ENCODE data around the gene RFX7. TPM values are rescaled to one million over a fixed set of nuclear protein-coding genes. Genes with fewer than 3 reads are reported as not detected.
A peak's percentile ranks its signal among the peaks of the same experiment; 100 is the strongest.
"Not testable (repeated sequence)": the region's sequence is repeated elsewhere in the genome, so short reads cannot be mapped to it uniquely, and the experiment has no call there.

RFX7 gene
- total RNA-seq, 1 experiment from 2014 or later: 8.3 TPM

DNA sequence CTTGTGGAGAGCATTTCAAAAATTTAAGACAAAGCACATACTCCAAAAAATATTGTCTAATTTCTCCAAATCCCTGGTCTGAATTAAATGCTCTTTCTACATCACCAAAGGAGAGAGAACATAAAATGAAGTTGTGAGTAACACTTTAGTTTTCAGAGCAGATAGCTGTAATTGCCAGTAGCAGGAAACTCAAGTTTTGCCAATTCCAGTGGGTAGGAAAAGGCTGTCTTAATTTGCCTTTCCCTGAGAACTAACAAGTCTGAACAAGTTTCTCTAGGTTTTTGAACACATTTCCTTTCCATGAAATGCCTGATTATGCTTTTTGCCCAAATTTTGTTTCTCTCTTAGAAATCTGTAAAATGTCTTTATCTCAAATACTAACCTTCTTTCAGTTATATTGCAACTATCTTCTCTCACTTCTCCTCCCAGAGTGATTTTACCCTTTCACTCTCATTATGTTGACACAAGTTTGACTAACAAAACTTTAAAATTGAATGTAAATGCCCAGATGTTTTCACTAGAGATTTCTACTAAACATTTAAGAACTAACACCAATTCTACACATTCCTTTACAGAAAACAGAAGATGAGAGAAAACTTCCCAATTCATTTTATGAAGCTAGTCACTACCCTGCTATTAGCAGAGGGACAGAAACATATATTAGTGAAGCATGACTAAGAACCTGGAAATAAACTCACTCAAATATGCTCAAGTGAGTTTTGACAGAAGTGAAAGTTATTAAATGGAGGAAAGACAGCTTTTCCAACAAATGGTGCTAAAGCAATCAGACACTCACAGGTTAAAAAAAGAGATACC lies 38.4 kb downstream of the RFX7 start:
- DNase-seq (ENCODE audit: low read depth): no peak

DNA sequence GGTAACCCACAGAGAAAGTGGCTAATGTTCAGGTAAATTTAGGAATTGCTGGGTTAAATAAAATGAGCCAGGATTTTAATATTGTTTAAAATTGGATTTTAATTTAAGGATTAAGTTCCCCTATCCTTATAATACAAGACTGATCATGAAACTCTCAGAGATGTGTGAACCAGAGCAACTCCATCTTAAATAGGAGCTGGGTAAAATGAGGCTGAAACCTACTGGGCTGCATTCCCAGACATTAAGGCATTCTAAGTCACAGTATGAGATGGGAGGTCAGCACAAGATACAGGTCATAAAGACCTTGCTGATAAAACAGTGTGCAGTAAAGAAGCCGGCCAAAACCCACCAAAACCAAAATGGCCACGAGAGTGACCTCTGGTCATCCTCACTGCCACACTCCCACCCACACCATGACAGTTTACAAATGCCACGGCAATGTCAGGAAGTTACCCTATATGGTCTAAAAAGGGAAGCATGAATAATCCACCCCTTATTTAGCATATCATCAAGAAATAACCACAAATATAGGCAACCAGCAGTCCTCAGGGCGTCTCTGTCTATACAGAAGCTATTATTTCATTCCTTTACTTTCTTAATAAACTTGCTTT lies 40.3 kb downstream of the RFX7 start:
- DNase-seq (ENCODE audit: low read depth): not testable (repeated sequence)

- DNase-seq (ENCODE audit: low read depth): no peak
These were observed 41.0 kb downstream of the RFX7 start for GRCh38 chr15:56202701-56203100.

GRCh38 chr15:56199038-56199437 lies 44.6 kb downstream of the RFX7 start:
- no peak for DNase-seq (ENCODE audit: low read depth)

GRCh38 chr15:56194035-56194434 lies 49.6 kb downstream of the RFX7 start:
- DNase-seq (ENCODE audit: low read depth): no peak

DNA sequence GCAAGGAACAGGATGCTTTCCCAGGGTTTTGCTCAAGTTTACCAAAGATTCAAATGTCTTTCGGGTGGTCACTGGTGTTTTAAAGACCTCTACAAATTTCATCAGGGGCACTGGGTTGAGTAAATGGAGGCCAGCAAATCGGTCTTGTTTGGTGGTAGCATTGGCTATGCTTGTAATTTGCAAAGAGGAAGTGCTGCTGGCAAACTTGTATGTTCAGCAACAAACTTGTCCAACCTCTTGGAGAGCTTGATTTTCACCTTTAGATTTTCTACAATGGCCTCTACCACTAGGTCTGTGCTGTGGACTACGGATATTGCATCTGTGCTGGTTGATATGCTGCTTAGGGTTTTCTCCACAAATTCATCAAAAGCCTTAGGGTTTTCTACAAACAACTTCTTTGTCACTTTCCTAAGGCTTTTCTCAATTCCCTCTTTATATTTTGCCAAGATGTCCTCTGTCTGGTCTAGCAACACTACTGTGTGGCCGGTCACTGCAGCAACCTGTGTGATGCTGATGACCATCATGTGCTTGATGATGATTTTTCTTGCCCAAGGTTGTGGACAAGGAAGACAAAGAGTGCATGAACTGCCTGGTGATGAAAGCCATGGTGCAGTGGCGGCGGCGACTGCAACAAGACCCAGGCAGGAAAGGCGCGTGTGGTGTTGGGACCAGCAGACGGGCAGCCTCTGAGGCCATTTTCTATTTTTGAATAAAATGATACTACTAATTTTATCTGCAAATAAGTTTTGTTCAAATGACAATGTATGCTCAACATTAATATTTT lies 50.8 kb downstream of the RFX7 start:
- DNase-seq (ENCODE audit: low read depth): no peak

GRCh38 chr15:56187665-56188064 lies 56.0 kb downstream of the RFX7 start:
- no peak for DNase-seq (ENCODE audit: low read depth)

DNA sequence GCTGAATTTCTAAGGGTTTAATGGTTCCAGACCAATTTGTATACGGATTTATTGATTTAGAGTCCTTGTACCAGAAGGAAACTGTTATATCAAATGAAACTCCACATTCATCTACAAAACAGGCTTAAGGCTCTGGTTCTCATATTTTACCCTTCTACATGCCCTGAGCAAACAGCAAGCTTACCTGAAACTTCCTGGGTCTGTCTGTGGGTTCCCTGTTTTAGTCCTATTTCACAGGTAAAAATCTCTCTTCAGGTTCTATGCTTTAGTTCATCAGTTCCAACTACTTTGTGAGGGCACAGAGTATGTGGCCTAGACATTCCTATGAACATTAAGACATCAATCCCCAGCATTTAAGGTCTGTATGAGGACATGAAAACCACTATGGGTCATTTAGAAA lies 57.7 kb downstream of the RFX7 start:
- DNase-seq (ENCODE audit: low read depth): no peak

DNA sequence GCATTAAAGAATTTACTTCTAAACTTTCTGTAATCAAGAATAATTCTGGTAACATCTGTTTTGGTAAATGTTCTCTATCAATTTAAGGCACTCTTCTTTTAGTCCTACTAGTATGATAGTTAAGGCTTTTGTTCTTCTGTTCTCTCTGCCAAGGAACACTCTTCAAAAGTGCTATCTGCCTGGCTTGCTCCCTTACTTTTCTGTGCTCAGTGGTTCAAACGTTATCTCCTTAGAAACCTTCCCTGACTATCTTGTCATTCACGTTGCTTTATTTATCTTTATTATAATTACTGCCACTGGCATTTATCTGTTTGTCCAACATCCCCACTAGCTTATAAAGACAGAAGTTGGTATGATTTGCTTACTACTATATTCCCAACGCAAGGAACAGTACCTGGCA lies 59.2 kb downstream of the RFX7 start:
- DNase-seq (ENCODE audit: low read depth): no peak

DNA sequence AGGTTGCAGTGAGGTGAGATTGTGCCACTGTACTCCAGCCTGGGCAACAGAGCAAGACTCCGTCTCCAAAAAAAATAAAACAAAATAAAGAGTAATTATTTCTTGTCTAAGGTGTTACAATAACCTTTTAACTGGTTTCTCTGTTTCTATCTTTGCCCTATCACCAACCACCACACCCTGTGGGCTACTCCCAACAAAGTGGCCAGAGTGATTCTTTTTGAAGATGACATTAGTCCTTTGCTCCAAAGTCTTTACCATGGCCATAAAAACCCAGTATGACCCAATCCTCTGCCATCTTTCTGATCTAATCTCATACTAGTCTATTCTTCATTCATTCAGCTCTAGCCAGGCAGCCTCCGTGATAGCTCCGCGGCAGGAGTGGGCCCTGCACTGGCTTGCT lies 62.8 kb downstream of the RFX7 start:
- DNase-seq (ENCODE audit: low read depth): no peak

- DNase-seq (ENCODE audit: low read depth): peak; percentile 17
These were observed 66.7 kb downstream of the RFX7 start for GRCh38 chr15:56176996-56177395.

DNA sequence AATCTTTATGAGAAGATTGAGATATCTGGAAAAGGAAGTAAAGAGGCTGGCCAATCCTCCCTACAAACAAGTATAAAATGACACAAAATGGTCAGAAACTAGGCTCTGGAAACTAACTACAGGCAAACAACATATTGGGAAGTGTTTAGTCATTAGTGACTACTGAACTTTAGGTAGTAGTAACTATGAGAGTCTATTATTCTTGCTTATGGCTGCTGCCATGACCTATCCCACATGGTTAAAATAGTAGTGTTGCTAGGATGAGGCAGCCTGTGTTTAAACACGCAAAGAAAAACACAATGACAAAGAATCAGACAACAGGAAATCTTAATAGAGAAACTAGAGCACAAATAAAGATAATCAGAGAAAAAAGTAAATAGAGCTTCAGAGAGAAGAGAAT lies 67.9 kb downstream of the RFX7 start:
- peak; percentile 4 for DNase-seq (ENCODE audit: low read depth)

DNA sequence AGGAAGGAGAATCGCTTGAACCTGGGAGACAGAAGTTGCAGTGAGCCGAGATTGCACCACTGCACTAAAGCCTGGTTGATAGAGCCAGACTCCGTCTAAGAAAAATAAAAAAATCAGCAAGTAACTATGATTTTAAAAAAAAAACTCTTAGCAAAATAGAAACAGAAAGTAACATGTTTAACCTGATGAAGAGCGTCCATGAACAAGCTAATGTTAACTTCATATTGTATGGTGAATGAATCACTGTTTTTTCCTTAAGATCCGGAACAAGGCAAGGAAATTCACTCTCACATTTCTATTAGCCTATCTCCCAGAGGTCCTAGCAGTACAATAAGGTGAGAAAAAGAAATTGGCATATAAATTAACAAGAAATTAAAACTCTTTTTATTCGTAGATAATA lies 69.0 kb downstream of the RFX7 start:
- no peak for DNase-seq (ENCODE audit: low read depth)

DNA sequence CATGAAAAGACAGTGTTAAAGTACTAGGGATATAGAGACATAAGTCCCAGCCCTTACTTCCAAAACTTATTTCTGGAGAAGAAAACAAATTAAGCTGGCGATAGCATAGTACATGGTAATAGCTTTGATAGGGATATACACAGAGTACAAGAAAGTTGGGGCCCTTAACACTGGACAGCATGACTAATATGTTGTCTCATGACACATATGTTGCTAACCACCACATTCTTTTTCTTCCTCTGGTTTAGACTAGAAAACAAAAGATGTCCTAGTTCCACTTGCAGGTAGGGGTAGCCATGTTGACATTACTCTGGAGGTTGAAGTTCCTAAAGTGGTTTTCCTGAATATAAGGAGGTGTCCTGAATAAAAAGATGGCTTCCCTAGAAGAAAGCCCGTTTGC lies 75.3 kb downstream of the RFX7 start:
- peak; percentile 55 for DNase-seq (ENCODE audit: low read depth)

DNA sequence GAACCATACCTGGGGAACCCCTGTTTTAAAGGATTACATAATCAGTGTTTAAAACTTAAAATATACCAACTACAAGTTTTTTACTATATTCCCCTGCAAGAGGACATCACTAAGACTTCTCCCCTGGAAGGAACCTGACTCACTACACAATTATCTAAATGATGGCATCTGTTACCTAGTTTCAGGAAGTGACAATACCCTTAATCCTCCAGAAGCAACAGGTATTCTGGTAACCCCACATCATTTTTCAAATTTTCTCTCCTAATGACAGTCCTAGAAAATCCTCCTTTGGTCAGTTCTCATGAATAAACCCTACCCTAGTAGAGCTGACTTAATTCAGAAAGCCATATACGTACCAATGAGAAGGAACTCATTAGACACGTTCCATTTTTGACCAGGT lies 78.4 kb downstream of the RFX7 start:
- DNase-seq (ENCODE audit: low read depth): peak; percentile 32

DNA sequence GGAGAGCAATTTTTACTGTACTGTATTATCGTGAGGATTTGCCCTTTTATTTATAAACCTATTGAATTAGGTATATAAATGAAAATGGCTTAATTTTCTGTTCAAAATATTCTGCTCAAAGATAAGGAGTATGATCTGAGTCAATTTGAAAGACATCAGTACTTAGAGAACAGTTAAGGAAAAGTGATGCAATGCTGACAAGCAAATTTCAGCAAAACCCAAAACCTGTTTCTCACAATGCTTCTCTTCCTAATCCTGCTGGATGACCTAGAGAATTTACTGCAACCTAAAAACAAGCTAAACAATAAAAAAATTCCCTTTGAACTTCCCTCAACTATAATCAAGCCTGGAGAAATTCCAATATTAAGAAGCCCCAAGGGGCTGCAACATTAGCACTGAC lies 82.7 kb downstream of the RFX7 start:
- no peak for DNase-seq (ENCODE audit: low read depth)

DNA sequence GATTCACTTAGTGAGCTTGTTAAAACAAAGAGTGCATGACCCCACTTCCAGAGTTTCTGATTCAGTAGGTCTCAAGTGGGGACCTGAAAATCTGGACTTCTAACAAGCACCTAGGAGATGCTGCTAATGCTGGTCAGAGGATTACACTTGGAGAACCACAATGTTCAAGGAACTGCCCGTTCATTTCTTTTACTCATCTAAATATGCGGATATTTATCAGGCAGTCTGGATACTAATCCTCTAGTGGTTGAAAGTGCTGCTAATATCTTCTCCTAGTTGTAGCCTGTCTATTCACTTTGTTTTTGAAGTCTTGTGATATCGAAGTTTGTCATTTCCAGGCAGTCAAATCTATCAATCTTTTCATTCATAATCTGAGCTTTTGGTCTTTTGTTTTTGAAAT lies 86.8 kb downstream of the RFX7 start:
- no peak for DNase-seq (ENCODE audit: low read depth)

DNA sequence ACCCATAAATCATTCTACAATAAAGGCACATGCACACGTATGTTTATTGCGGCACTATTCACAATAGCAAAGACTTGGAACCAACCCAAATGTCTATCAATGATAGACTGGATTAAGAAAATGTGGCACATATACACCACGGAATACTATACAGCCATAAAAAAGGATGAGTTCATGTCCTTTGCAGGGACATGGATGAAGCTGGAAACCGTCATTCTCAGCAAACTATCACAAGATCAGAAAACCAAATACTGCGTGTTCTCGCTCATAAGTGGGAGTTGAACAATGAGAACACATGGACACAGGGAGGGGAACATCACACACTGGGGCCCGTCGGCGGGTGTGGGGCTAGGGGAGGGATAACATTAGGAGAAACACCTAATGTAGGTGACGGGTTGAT lies 88.4 kb downstream of the RFX7 start:
- not testable (repeated sequence) for DNase-seq (ENCODE audit: low read depth)

DNA sequence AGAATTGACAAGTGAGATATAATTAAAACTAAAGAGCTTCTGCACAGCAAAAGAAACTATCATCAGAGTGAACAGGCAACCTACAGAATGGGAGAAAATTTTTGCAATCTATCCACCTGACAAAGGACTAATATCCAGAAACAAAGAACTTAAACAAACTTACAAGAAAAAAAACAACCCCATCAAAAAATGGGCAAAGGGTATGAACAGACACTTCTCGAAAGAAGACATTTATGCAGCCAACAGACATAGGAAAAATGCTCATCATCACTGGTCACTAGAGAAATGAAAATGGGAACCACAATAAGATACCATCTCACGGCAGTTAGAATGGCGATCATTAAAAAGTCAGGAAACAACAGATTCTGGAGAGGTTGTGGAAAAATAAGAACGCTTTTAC lies 88.9 kb downstream of the RFX7 start:
- not testable (repeated sequence) for DNase-seq (ENCODE audit: low read depth)

DNA sequence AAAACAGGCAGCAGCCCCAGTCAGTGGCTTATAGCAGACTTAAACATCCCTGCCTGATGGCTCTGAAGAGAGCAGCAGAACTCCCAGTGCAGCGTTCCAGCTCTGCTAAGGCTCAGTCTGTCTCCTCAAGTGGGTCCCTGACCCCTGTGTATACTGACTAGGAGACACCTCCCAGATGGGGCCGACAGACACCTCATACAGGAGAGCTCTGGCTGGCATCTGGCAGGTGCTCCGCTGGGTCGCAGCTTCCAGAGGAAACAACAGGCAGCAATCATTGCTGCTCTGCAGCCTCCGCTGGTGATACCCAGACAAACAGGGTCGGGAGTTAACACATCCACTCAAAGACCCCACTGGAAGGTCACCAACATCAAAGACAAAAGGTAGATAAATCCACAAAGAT lies 93.5 kb downstream of the RFX7 start:
- no peak for DNase-seq (ENCODE audit: low read depth)

DNA sequence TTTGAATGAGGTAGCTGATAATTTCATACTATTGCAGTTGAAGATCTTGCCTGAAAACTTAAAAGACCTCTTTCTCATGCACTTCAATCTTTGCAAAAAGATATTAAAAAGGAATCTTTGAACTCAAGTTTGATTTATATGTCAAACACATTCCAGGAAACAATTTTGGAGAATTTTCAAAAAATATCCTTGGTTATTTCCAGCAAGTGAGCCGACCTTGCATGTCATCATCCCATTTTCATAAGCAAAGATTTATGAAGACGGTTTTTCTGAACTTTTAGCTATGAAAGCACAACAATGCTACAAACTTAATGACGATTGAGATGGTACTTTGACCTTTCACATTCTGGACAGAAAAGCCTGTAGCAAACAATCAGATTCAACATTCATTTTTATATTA lies 95.6 kb downstream of the RFX7 start:
- DNase-seq (ENCODE audit: low read depth): no peak

DNA sequence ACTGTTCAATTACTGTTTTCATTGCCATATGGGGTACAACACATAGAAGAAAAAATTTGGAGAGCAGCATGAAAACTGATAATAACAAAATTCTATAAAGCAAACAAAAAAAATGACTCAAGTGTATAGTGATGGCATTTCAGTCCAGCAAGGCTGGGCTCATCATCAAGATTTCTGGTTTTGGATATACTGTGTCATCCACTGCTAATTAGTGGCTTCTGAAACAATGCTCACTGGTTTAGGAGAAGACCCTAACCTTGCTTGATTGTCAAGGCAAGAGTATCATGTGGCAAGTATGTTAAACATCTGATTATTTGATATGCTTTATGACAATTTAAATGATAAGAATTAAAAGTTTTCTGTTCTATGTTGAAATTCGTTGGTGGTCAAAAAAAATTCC lies 96.9 kb downstream of the RFX7 start:
- DNase-seq (ENCODE audit: low read depth): no peak

DNA sequence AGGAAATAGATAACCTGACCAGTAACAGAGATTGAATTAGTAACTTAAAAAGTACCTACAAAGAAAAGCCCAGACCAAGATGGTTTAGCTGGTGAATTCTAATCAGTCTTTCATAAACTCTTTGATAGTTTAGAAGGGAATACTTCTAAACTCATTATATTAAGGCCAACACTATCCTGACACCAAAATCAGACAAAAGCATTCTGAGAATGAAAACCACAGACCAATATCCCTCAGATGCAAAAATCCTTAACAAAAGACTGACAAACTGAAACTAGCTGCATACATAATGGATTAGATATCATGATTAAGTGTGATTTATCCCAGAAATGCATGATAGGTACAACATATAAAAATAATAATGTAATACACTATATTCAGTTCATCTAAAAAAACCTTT lies 115.6 kb downstream of the RFX7 start:
- DNase-seq (ENCODE audit: low read depth): peak; percentile 25

Measured in M059J (cell line).